K562 (cell line): ENCODE measurements around the gene DLX2. TPM values are rescaled to one million over a fixed set of nuclear protein-coding genes. Genes with fewer than 3 reads are reported as not detected.

Source experiments
- CREB5 ChIP-seq: fragments of 250-450 bp; sonication (Bioruptor Pico); IDR thresholded peaks from 2 replicates; pipeline ENCODE4 v1.5.0; 2020; ENCODE audit warnings: mild to moderate bottlenecking
- EGR1 ChIP-seq: fragments of 450-650 bp; conservative IDR thresholded peaks from 2 replicates; pipeline ENCODE4 v1.6.1; 2017; ENCODE audit warnings: mild to moderate bottlenecking
- LCOR ChIP-seq: sonication (generic); formaldehyde crosslinking; IDR thresholded peaks from 2 replicates; pipeline ENCODE4 v1.8.0; 2022; ENCODE audit warnings: mild to moderate bottlenecking, missing genetic modification reagents
- MCM7 ChIP-seq, 2 experiments: fragments of 450-650 bp; IDR thresholded peaks; 2 replicates each; pipeline ENCODE4 v1.6.1; 2016 to 2018
- MGA ChIP-seq: fragments of 450-650 bp; IDR thresholded peaks from 2 replicates; pipeline ENCODE4 v1.6.1; 2016; ENCODE audit warnings: mild to moderate bottlenecking, moderate library complexity
- PURB ChIP-seq: sonication (generic); formaldehyde crosslinking; IDR thresholded peaks from 2 replicates; pipeline ENCODE4 v1.9.0; 2021; ENCODE audit warnings: low read depth, mild to moderate bottlenecking, missing genetic modification reagents
- THRB ChIP-seq: fragments of 450-650 bp; formaldehyde crosslinking; conservative IDR thresholded peaks from 2 replicates; pipeline ENCODE4 v1.4.0; 2022; ENCODE audit warnings: mild to moderate bottlenecking, missing genetic modification characterization
- ZKSCAN8 ChIP-seq: fragments of 200-800 bp; sonication (Bioruptor generic); IDR thresholded peaks from 2 replicates; pipeline ENCODE4 v1.6.1; 2016; ENCODE audit warnings: missing genetic modification characterization, missing compliant biosample characterization
- ZNF280B ChIP-seq: fragments of 250-450 bp; sonication (Bioruptor Pico); IDR thresholded peaks from 2 replicates; pipeline ENCODE4 v1.5.1; 2021; ENCODE audit warnings: mild to moderate bottlenecking
- polyA plus RNA-seq, 8 experiments: library from polyadenylated mRNA; depleted of rRNA in 4 of 8; stranded (reverse) in 5 of 8; unstranded in 3 of 8; fragments of >200 nt; fragmentation: Nextera tagmentation in 2 of 8; fragmentation: Illumina TruSeq in 1 of 8; extraction: Ambion mirVana in 2 of 8; extraction: Trizol in 1 of 8; gene quantifications; 2 replicates each; pipeline versions ENCODE4 v1.2.1 to v1.2.3, GENCODE V29; 2011 to 2014; ENCODE audit warnings: inconsistent platforms in 1 of 8, missing spikeins in 1 of 8
- total RNA-seq, 7 experiments: library from RNA; depleted of rRNA in 6 of 7; stranded (reverse); fragments of >200 nt in 6 of 7; fragmentation: Illumina TruSeq in 2 of 7; extraction: Trizol in 2 of 7; gene quantifications; 2 replicates each; pipeline versions ENCODE4 v1.2.1 to v1.2.3, GENCODE V29; 2011 to 2021; ENCODE audit warnings: low replicate concordance in 1 of 7

The DLX2 gene
- total and polyA plus RNA-seq, 9 of the 15 experiments (the other 6 are each of a cell fraction or from before 2014, with no cell fraction given) = 0.14 to 4.3 (median 0.86) TPM

- TF ChIP-seq ZNF280B (CRISPR knock-in tag) (no peak), ZKSCAN8 (CRISPR knock-in tag) (no peak), MGA (peak; percentile 88), EGR1 (peak; percentile 93), PURB (CRISPR knock-in tag) (no peak), THRB (CRISPR knock-in tag) (peak; percentile 92), CREB5 (CRISPR knock-in tag) (no peak), MCM7 (IDR thresholded peaks at IDR 0.05) (no peak), LCOR (0 out of 2 replicates have a peak, but pooled peaks have one; percentile 50)
Measured at GRCh38 chr2:172098650-172099471, 3.8 kb downstream of the DLX2 start (continued).
